K562 (cell line): ENCODE results near the gene EGFR.

Experiments used
- BCLAF1 ChIP-seq, 2 experiments: fragments of 450-650 bp in 1 of 2; IDR thresholded peaks; 2 replicates each; pipeline ENCODE4 v1.6.1; 2011 to 2017; ENCODE audit warnings: low read depth in 2 of 2, antibody characterized with exemption in 1 of 2, borderline replicate concordance in 1 of 2, low read length in 1 of 2, mild to moderate bottlenecking in 1 of 2, mixed read lengths in 1 of 2; ENCODE audit not compliant: control insufficient read depth in 1 of 2
- CBX5 ChIP-seq: IDR thresholded peaks from 2 replicates; pipeline ENCODE4 v1.6.1; 2014; ENCODE audit warnings: low read depth, borderline replicate concordance
- CTCF ChIP-seq, 3 experiments: IDR thresholded peaks in 2 of 3; conservative IDR thresholded peaks in 1 of 3; 2 replicates each; pipeline ENCODE4 v1.5.1; 2011 to 2012; ENCODE audit warnings: low read length in 3 of 3, mild to moderate bottlenecking in 3 of 3, control low read depth in 2 of 3, improper control_type of control experiment in 1 of 3, inconsistent platforms in 1 of 3, low read depth in 1 of 3, mixed read lengths in 1 of 3, moderate library complexity in 1 of 3; ENCODE audit not compliant: insufficient read depth in 2 of 3
- KDM4B ChIP-seq, 2 experiments: fragments of 450-650 bp in 1 of 2; sonication (generic) in 1 of 2; IDR thresholded peaks; 2 replicates each; pipeline ENCODE4 v1.6.1; 2016 to 2017; ENCODE audit warnings: borderline replicate concordance in 2 of 2, antibody characterized with exemption in 1 of 2, low read depth in 1 of 2, mild to moderate bottlenecking in 1 of 2
- MXI1 ChIP-seq: IDR thresholded peaks from 2 replicates; pipeline ENCODE4 v1.6.1; 2011; ENCODE audit warnings: low read depth, mild to moderate bottlenecking, improper control_type of control experiment, low read length

GRCh38 chr7:54988516-54988915 lies 30.3 kb upstream of the EGFR start:
- TF ChIP-seq CTCF (IDR thresholded peaks at IDR 0.05 in 2 of 3, conservative IDR thresholded peaks at IDR 0.05 in 1 of 3; ENCODE audit: insufficient read depth in 2 of 3, low read depth in 1 of 3, low read length in 3 of 3) (no peak), MXI1 (no peak), CBX5 (no peak), KDM4B (IDR thresholded peaks at IDR 0.05; ENCODE audit: borderline replicate concordance in 2 of 2, low read depth in 1 of 2) (no peak), BCLAF1 (IDR thresholded peaks at IDR 0.05; ENCODE audit: borderline replicate concordance in 1 of 2, control insufficient read depth in 1 of 2, low read depth in 2 of 2, low read length in 1 of 2) (no peak)
